Muscle of leg (tissue), 11 donors: ENCODE results near the gene NHLRC4. TPM values are rescaled to one million over a fixed set of nuclear protein-coding genes. Genes with fewer than 3 reads are reported as not detected.

ENCODE experiments used
- DNase-seq: peaks from one replicate; pipeline ENCODE4 v3.0.0; 2013
- H3K27ac ChIP-seq: one replicate; pipeline ENCODE4 v1.5.1; 2013; ENCODE audit warnings: mild to moderate bottlenecking, low read length, control low read depth
- H3K27me3 ChIP-seq: one replicate; pipeline ENCODE4 v1.6.1; 2013; ENCODE audit warnings: low read length; ENCODE audit not compliant: control insufficient read depth, insufficient read depth
- H3K36me3 ChIP-seq: one replicate; pipeline ENCODE4 v1.6.1; 2013; ENCODE audit warnings: low read length; ENCODE audit not compliant: control insufficient read depth, insufficient read depth
- H3K4me1 ChIP-seq: one replicate; pipeline ENCODE4 v1.6.1; 2013; ENCODE audit warnings: low read length; ENCODE audit not compliant: control insufficient read depth, insufficient read depth
- H3K4me3 ChIP-seq: one replicate; pipeline ENCODE4 v1.5.1; 2013; ENCODE audit warnings: low read length, control low read depth
- H3K9me3 ChIP-seq: replicated peaks from 2 replicates; pipeline ENCODE4 v1.6.1; 2013; ENCODE audit warnings: low read depth, low read length; ENCODE audit not compliant: control insufficient read depth
- WGBS: methylation state at CpG from one replicate; pipeline ENCODE4 v1.1.5; 2013; ENCODE audit warnings: missing lambda C conversion rate; ENCODE audit not compliant: insufficient coverage; 5-methylcytosine and 5-hydroxymethylcytosine counted together
- polyA plus RNA-seq, 8 donors: library from polyadenylated mRNA; unstranded; fragments of 120-200 nt; gene quantifications; one replicate each; pipeline versions ENCODE4 v1.2.1 to v1.2.3, GENCODE V29; 2013; ENCODE audit warnings: inconsistent platforms in 1 of 8, low replicate concordance in 1 of 8; ENCODE audit not compliant: insufficient read length in 8 of 8, insufficient read depth in 1 of 8
- total RNA-seq: library from RNA; stranded (reverse); fragments of 120-200 nt; gene quantifications from one replicate; pipeline ENCODE4 v1.2.4, GENCODE V29; 2013

Gene NHLRC4
- total and polyA plus RNA-seq, 9 donors: 1.3 to 1.8 (median 1.5) TPM

- Histone ChIP-seq H3K27ac (no peak overlapping the region), H3K4me1 (peaks cover 52% of the 10 kb centered on the region), H3K27me3 (peaks cover 4% of the 10 kb centered on the region), H3K9me3 (no peaks in the 10 kb centered on the region), H3K4me3 (no peak overlapping the region), H3K36me3 (peaks cover under 1% of the 10 kb centered on the region)
- peak; percentile 28 for DNase-seq
- WGBS: 37% methylated on average over 16 of the region's 16 CpGs
Observed at GRCh38 chr16:586047-586644, 19.3 kb downstream of the NHLRC4 start.

GRCh38 chr16:586645-587590 lies 20.1 kb downstream of the NHLRC4 start:
- H3K27me3 ChIP-seq: peaks cover 4% of the 10 kb centered on the region
- H3K4me3 ChIP-seq: no peak overlapping the region
- no peak overlapping the region for H3K27ac ChIP-seq
- peaks cover 54% of the 10 kb centered on the region for H3K4me1 ChIP-seq
- WGBS: 63% methylated on average over 9 of the region's 14 CpGs
- no peak for DNase-seq
- peaks cover under 1% of the 10 kb centered on the region for H3K36me3 ChIP-seq
- no peaks in the 10 kb centered on the region for H3K9me3 ChIP-seq

GRCh38 chr16:588639-588888 lies 21.8 kb downstream of the NHLRC4 start:
- H3K4me1 ChIP-seq: peaks cover 64% of the 10 kb centered on the region
- 0% methylated on average over 21 of the region's 21 CpGs for WGBS
- peak overlapping the region; percentile 90 for H3K4me3 ChIP-seq
- no peaks in the 10 kb centered on the region for H3K9me3 ChIP-seq
- H3K36me3 ChIP-seq: peaks cover 9% of the 10 kb centered on the region
- H3K27ac ChIP-seq: peak overlapping the region; percentile 99
- peak; percentile 61 for DNase-seq
- peaks cover 4% of the 10 kb centered on the region for H3K27me3 ChIP-seq

- peaks cover 4% of the 10 kb centered on the region for H3K27me3 ChIP-seq
- under 1% methylated on average over 107 of the region's 107 CpGs for WGBS
- peaks cover 59% of the 10 kb centered on the region for H3K4me1 ChIP-seq
- H3K4me3 ChIP-seq: peak overlapping the region; percentile 90
- H3K27ac ChIP-seq: peak overlapping the region; percentile 99
- peaks cover 13% of the 10 kb centered on the region for H3K36me3 ChIP-seq
- peak; percentile 99 for DNase-seq
- no peaks in the 10 kb centered on the region for H3K9me3 ChIP-seq
Observed at GRCh38 chr16:588889-589657, 22.3 kb downstream of the NHLRC4 start.

GRCh38 chr16:589658-590187 lies 22.9 kb downstream of the NHLRC4 start, which contains the start of gene RAB40C:
Gene RAB40C (plus strand): TSS chr16:590066. CDS start chr16:590292, 226 bp downstream.
- Histone ChIP-seq H3K4me1 (peaks cover 55% of the 10 kb centered on the region), H3K27ac (peak within 1 kb of the TSS; percentile 99), H3K9me3 (no peaks in the 10 kb centered on the region), H3K4me3 (peak within 1 kb of the TSS; percentile 90), H3K27me3 (peaks cover 4% of the 10 kb centered on the region), H3K36me3 (peaks cover 13% of the 10 kb centered on the region)
- peak; percentile 99 for DNase-seq
- under 1% methylated on average over 67 of the region's 67 CpGs for WGBS

GRCh38 chr16:590188-590814 lies 23.5 kb downstream of the NHLRC4 start:
- H3K4me1 ChIP-seq: peaks cover 54% of the 10 kb centered on the region
- no peaks in the 10 kb centered on the region for H3K9me3 ChIP-seq
- H3K4me3 ChIP-seq: peak overlapping the region; percentile 82
- peak overlapping the region; percentile 51 for H3K27ac ChIP-seq
- peaks cover 3% of the 10 kb centered on the region for H3K27me3 ChIP-seq
- under 1% methylated on average over 71 of the region's 71 CpGs for WGBS
- H3K36me3 ChIP-seq: peaks cover 13% of the 10 kb centered on the region
- DNase-seq: peak; percentile 56

- H3K36me3 ChIP-seq: peaks cover 13% of the 10 kb centered on the region
- 64% methylated on average over 10 of the region's 10 CpGs for WGBS
- H3K27ac ChIP-seq: peak overlapping the region; percentile 51
- DNase-seq: no peak
- no peaks in the 10 kb centered on the region for H3K9me3 ChIP-seq
- peak overlapping the region; percentile 82 for H3K4me3 ChIP-seq
- peaks cover 50% of the 10 kb centered on the region for H3K4me1 ChIP-seq
- H3K27me3 ChIP-seq: no peaks in the 10 kb centered on the region
Observed at GRCh38 chr16:590815-591200, 24.0 kb downstream of the NHLRC4 start.

GRCh38 chr16:591231-591630 lies 24.4 kb downstream of the NHLRC4 start:
- Histone ChIP-seq H3K27me3 (no peaks in the 10 kb centered on the region), H3K9me3 (no peaks in the 10 kb centered on the region), H3K4me1 (peaks cover 50% of the 10 kb centered on the region), H3K27ac (no peak overlapping the region), H3K4me3 (no peak overlapping the region), H3K36me3 (peaks cover 15% of the 10 kb centered on the region)
- WGBS: 90% methylated on average over 1 of the region's 8 CpGs
- no peak for DNase-seq

- no peak for DNase-seq
- no peak overlapping the region for H3K4me3 ChIP-seq
- H3K27me3 ChIP-seq: no peaks in the 10 kb centered on the region
- 79% methylated on average over 11 of the region's 15 CpGs for WGBS
- H3K9me3 ChIP-seq: no peaks in the 10 kb centered on the region
- peaks cover 20% of the 10 kb centered on the region for H3K36me3 ChIP-seq
- no peak overlapping the region for H3K27ac ChIP-seq
- H3K4me1 ChIP-seq: peaks cover 42% of the 10 kb centered on the region
Observed at GRCh38 chr16:591892-592517, 25.2 kb downstream of the NHLRC4 start.
